Panc1 (cell line): ENCODE data around the gene ACOT13. TPM values are rescaled to one million over a fixed set of nuclear protein-coding genes. Genes with fewer than 3 reads are reported as not detected.
"Not testable (repeated sequence)": the region's sequence is repeated elsewhere in the genome, so short reads cannot be mapped to it uniquely, and the experiment has no call there.

Experiments
- ATAC-seq: fragments of 200-7000 bp; cut with Tn5 transposase; 2 replicates; pipeline ENCODE4 v1.9.1; 2020; ENCODE audit warnings: mild to moderate bottlenecking, moderate library complexity
- BruUV-seq: library from RNA; stranded (reverse); fragments of 400-500 nt; replicated peaks from 2 replicates; lab custom pipeline; 2021; lab: Mats Ljungman, UMichigan
- CTCF ChIA-PET: fragments of 300-600 bp; sonication (Branson Sonifier 250); formaldehyde crosslinking; loops from one replicate; lab custom pipeline; 2022; ENCODE audit warnings: antibody characterized with exemption; lab: Charles Lee
- POLR2A ChIA-PET: fragments of 300-600 bp; sonication (Branson Sonifier 250); formaldehyde crosslinking; loops from one replicate; lab custom pipeline; 2022; ENCODE audit warnings: antibody characterized with exemption; lab: Charles Lee
- DNase-seq: peaks from one replicate; pipeline ENCODE4 v3.0.0-alpha.2; 2010; ENCODE audit warnings: low read depth, low spot score
- H3K27ac ChIP-seq: 2 replicates; pipeline ENCODE4 v1.5.1; 2011; ENCODE audit warnings: mild to moderate bottlenecking, low read length, inconsistent platforms
- H3K27me3 ChIP-seq: fragments of 200-500 bp; sonication (Bioruptor generic); 2 replicates; pipeline ENCODE4 v1.6.0; 2014; ENCODE audit warnings: low read length, inconsistent platforms; ENCODE audit not compliant: control insufficient read depth, insufficient read depth
- H3K36me3 ChIP-seq: fragments of 200-500 bp; sonication (Bioruptor generic); 2 replicates; pipeline ENCODE4 v1.5.1; 2014; ENCODE audit warnings: inconsistent platforms, mild to moderate bottlenecking, low read length, moderate library complexity; ENCODE audit not compliant: control insufficient read depth, insufficient read depth
- H3K4me1 ChIP-seq: 2 replicates; pipeline ENCODE4 v1.5.1; 2011; ENCODE audit warnings: inconsistent platforms, mild to moderate bottlenecking, low read length, moderate library complexity; ENCODE audit not compliant: control insufficient read depth, insufficient read depth
- H3K4me3 ChIP-seq, 2 experiments: 2 replicates each; pipeline ENCODE4 v1.5.1; 2011 to 2012; ENCODE audit warnings: low read depth in 2 of 2, low read length in 2 of 2, mild to moderate bottlenecking in 2 of 2, inconsistent platforms in 1 of 2, moderate library complexity in 1 of 2
- H3K9me3 ChIP-seq: fragments of 200-500 bp; sonication (Bioruptor generic); 2 replicates; pipeline ENCODE4 v1.5.1; 2014; ENCODE audit warnings: low read depth, mild to moderate bottlenecking, inconsistent platforms, low read length, moderate library complexity; ENCODE audit not compliant: control insufficient read depth, insufficient read depth
- CTCF ChIP-seq: fragments of 450-650 bp; IDR thresholded peaks from 2 replicates; pipeline ENCODE4 v1.5.1; 2017; ENCODE audit warnings: mild to moderate bottlenecking
- POLR2AphosphoS5 ChIP-seq: IDR thresholded peaks from 2 replicates; pipeline ENCODE4 v1.6.1; 2012; ENCODE audit warnings: mild to moderate bottlenecking, low read depth, low read length, moderate library complexity
- REST ChIP-seq, 2 experiments: IDR thresholded peaks; 2 replicates each; pipeline ENCODE4 v1.6.1; 2011 to 2012; ENCODE audit warnings: low read depth in 2 of 2, control low read depth in 1 of 2, low read length in 1 of 2, mild to moderate bottlenecking in 1 of 2, moderate library complexity in 1 of 2; ENCODE audit not compliant: insufficient read depth in 1 of 2
- SIN3A ChIP-seq: IDR thresholded peaks from 2 replicates; pipeline ENCODE4 v1.6.1; 2012; ENCODE audit warnings: low read depth, mild to moderate bottlenecking, low read length, moderate library complexity, borderline replicate concordance; ENCODE audit not compliant: insufficient read depth
- TCF7L2 ChIP-seq: IDR thresholded peaks from 2 replicates; pipeline ENCODE4 v1.6.1; 2011; ENCODE audit warnings: mild to moderate bottlenecking, low read depth, low read length, inconsistent platforms
- in situ Hi-C: cut with HindIII; loops from 2 replicates; pipeline ENCODE4 v1.10.0; 2016; ENCODE audit warnings: low sequenced_read_pairs, low pct_unique_long_range_greater_than_20kb
- intact Hi-C: fragments of 100-400 bp; cut with micrococcal nuclease; formaldehyde crosslinking; loops from one replicate; pipeline ENCODE4 v1.10.0; 2022; ENCODE audit not compliant: unreplicated experiment
- total RNA-seq: library from RNA; stranded (reverse); gene quantifications from one replicate; pipeline ENCODE4 v1.2.1, GENCODE V29; 2021; ENCODE audit not compliant: unreplicated experiment

Gene ACOT13
- total RNA-seq, 1 experiment from 2014 or later: 31.6 TPM

GRCh38 chr6:24632573-24632972 lies 34.3 kb upstream of the ACOT13 start:
- CTCF ChIA-PET: no interaction called here
- DNase-seq (no peak), ATAC-seq (no peak)
- no peaks in the 10 kb centered on the region for H3K4me1 ChIP-seq
- H3K36me3 ChIP-seq: no peaks in the 10 kb centered on the region
- H3K9me3 ChIP-seq: no peaks in the 10 kb centered on the region; the same call in 1 of the 2 replicates
- in situ Hi-C loops: no loop called here
- H3K27ac ChIP-seq: no peak overlapping the region
- H3K27me3 ChIP-seq: no peaks in the 10 kb centered on the region
- TF ChIP-seq SIN3A: no peak
- POLR2A ChIA-PET: interaction anchor here (0.6 kb wide), 1 partner anchor 53 kb away, joined by 4 read pairs; no protein-coding TSS in a partner anchor
- BruUV-seq: no TSS peak
- intact Hi-C loops: no loop called here
- H3K4me3 ChIP-seq: no peak overlapping the region

GRCh38 chr6:24636681-24637080 lies 30.2 kb upstream of the ACOT13 start:
- intact Hi-C loops (no loop called here), in situ Hi-C loops (no loop called here)
- no peaks in the 10 kb centered on the region for H3K36me3 ChIP-seq
- CTCF ChIA-PET: no interaction called here
- H3K4me1 ChIP-seq: no peaks in the 10 kb centered on the region
- TF ChIP-seq CTCF: no peak
- no peak overlapping the region for H3K4me3 ChIP-seq
- DNase-seq (no peak), ATAC-seq (no peak)
- no peaks in the 10 kb centered on the region for H3K27me3 ChIP-seq
- H3K27ac ChIP-seq: no peak overlapping the region
- no TSS peak for BruUV-seq
- H3K9me3 ChIP-seq: no peaks in the 10 kb centered on the region; the same call in 1 of the 2 replicates
- POLR2A ChIA-PET: no interaction called here

- CTCF ChIA-PET: interaction anchor here (0.6 kb wide), 1 partner anchor 82 kb away, joined by 3 read pairs; no protein-coding TSS in a partner anchor
- no peaks in the 10 kb centered on the region; the same call in 1 of the 2 replicates for H3K4me1 ChIP-seq
- H3K4me3 ChIP-seq: no peak overlapping the region
- POLR2A ChIA-PET: no interaction called here
- no TSS peak for BruUV-seq
- intact Hi-C loops: no loop called here
- DNase-seq (no peak), ATAC-seq (no peak)
- TF ChIP-seq TCF7L2: no peak
- no peak for TF ChIP-seq CTCF
- TF ChIP-seq SIN3A: no peak
- TF ChIP-seq POLR2AphosphoS5: no peak
- TF ChIP-seq REST (IDR thresholded peaks at IDR 0.05; ENCODE audit: insufficient read depth in 1 of 2, low read depth in 2 of 2, low read length in 1 of 2): no peak
- in situ Hi-C loops: no loop called here
- H3K9me3 ChIP-seq: no peaks in the 10 kb centered on the region; the same call in 1 of the 2 replicates
- no peaks in the 10 kb centered on the region for H3K36me3 ChIP-seq
- no peak overlapping the region for H3K27ac ChIP-seq
- H3K27me3 ChIP-seq: no peaks in the 10 kb centered on the region
These were observed 26.7 kb upstream of the ACOT13 start for GRCh38 chr6:24640166-24640565.

- POLR2A ChIA-PET, BruUV-seq, H3K4me3 ChIP-seq, H3K36me3 ChIP-seq, H3K27me3 ChIP-seq, DNase-seq, ATAC-seq, H3K4me1 ChIP-seq, H3K27ac ChIP-seq, in situ Hi-C loops, intact Hi-C loops, H3K9me3 ChIP-seq: not testable (repeated sequence)
- CTCF ChIA-PET: interaction anchor here (0.6 kb wide), 1 partner anchor 82 kb away, joined by 3 read pairs; no protein-coding TSS in a partner anchor
These were observed 26.2 kb upstream of the ACOT13 start for GRCh38 chr6:24640631-24641030.
